G401 (cell line): ENCODE data around the gene RBM19. TPM values are rescaled to one million over a fixed set of nuclear protein-coding genes. Genes with fewer than 3 reads are reported as not detected.

Source experiments
- DNase-seq: peaks from one replicate; pipeline ENCODE4 v3.0.0-alpha.2; 2015; ENCODE audit warnings: low spot score
- in situ Hi-C: cut with HindIII; loops from 2 replicates; pipeline ENCODE4 v1.10.0; 2016; ENCODE audit warnings: low sequenced_read_pairs, mixed read lengths
- total RNA-seq: library from RNA; depleted of rRNA; stranded (reverse); fragments of >200 nt; shearing (Covaris generic); gene quantifications from 2 replicates; pipeline ENCODE4 v1.2.3, GENCODE V29; 2014

The RBM19 gene
- total RNA-seq, 1 experiment from 2014 or later: 53.9 TPM

GRCh38 chr12:113991224-113992044, 25.3 kb upstream of the RBM19 start:
- DNase-seq: no peak
- in situ Hi-C loops: no loop called here

DNA sequence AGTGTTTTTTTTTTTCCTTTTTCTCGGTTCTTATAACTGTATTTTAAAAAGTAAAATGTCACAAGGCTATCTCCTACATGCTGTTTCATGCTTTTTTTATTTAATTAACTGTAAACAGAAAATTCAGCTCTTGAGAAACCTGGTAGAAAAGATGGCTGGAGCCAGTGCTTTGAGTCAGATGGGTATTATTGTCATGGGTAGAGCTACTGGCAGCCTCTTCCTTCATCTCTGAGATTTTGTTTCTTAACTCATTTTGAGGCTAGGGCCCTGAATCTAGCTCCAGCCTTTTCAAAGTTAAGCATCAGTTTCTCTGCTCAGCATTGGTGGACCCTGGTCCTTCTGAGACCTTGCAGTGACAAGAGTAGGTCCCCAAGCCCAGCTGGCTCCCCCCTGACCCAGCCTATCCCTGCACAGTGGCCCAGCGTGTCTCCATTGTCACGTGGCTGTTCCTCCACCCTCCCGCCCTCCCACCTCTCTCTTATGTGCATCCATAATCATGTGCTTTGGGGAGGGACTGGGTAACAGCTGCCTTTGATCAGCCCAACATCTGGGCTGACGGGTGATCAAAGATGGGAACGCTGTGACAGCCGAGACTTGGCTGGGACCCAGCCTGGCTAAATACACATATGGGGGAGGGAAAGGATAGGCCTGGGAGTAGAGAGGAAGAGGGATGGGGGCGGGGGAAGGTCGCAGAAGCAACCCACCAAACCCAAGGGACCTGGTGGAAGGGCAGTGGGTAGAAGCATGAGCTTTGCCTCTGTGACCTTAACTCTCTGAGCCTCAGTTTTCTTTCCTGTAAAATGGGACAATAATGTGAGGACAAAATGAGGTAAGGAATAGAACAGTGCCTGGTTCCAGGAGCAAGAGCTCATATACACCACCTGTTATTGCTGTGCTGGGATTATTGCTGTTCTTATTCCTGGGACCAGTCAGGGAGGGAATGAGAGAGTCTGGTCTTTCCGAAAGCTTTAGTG, 24.4 kb upstream of the RBM19 start:
- DNase-seq: no peak
- in situ Hi-C loops: no loop called here

GRCh38 chr12:113988976-113989375, 22.9 kb upstream of the RBM19 start:
- no peak for DNase-seq
- in situ Hi-C loops: no loop called here

- in situ Hi-C loops: no loop called here
- DNase-seq: no peak
Observed at GRCh38 chr12:113988064-113988451, 21.9 kb upstream of the RBM19 start.

DNA sequence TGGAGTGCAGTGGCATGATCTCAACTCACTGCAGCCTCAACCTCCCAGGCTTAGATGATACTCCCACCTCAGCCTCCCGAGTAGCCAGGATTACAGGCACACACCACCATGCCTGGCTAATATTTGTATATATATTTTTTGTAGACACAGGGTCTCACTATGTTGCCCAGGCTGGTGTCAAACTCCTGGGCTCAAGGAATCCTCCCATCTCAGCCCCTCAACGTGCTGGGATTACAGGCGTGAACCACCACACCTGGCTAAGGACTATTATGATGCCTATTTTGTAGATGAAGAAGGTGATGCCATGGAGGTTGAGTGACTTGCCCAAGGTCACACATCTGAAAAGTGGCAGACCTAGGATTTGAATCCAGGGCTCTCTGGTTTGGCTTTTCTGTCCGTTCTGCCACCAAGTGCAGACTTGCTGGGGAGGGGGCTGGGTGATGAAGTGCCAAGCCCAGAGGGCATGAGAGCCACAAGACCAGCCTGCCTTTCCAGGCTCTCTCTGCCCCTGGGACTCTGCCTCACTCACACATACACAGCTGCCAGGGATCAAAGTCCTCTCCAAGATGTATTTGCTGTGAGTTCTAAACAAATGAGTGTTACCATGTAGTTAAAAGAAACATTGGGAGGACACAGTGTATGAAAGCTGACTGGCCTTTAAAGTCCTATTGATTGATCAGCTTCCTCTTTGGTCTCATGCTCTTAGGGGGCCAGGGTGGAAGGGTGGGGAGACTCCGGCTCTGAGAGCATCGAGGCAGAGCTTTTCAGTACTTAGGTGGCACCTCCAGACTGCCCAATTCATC, 21.3 kb upstream of the RBM19 start:
- in situ Hi-C loops: no loop called here
- no peak for DNase-seq

DNA sequence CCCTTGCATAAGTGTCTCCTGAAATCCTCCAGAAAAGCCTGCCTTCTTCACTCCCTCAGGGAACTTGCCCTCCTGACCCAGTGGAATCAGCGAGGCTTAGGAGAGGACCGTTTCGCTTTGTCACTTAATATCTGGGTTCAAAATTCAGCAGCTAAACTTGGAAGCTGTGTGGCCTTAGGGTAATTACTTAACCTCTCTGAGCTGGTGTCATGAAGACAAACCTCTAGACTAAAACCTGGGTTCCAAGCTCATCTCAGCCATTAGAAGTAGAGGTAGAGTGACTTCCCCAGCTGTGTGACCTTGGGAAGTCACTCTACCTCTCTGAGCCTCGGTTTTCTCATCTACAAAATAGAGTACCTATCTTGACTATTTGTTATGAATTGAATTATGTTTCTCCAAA, 18.3 kb upstream of the RBM19 start:
- no peak for DNase-seq
- in situ Hi-C loops: no loop called here

GRCh38 chr12:113983777-113984448, 17.8 kb upstream of the RBM19 start:
- no peak for DNase-seq
- in situ Hi-C loops: no loop called here

- in situ Hi-C loops: no loop called here
Observed at GRCh38 chr12:113983265-113983664, 17.1 kb upstream of the RBM19 start.

DNA sequence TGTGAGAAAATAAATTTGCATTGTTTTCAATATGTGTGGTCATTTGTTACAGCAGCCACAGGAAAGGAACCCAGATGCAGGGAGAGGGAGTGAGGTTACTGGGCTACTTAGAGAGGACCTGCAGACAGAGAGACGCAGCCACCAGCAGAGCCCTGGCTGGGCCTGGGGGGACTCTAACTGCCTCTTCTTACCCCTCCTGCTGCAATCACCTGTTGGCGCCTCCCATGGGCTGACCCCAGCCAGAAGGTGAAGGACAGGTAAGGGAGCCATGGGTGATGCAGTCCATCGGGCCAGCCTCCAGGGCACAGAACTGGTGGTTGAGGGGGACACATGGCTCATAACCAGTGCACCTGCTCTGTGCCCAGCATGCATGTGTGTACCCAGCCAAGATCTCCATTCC, 15.8 kb upstream of the RBM19 start:
- in situ Hi-C loops: no loop called here
- DNase-seq: no peak

More at GRCh38 chr12:113983265-113983664, 17.1 kb upstream of the RBM19 start:
- no peak for DNase-seq

DNA sequence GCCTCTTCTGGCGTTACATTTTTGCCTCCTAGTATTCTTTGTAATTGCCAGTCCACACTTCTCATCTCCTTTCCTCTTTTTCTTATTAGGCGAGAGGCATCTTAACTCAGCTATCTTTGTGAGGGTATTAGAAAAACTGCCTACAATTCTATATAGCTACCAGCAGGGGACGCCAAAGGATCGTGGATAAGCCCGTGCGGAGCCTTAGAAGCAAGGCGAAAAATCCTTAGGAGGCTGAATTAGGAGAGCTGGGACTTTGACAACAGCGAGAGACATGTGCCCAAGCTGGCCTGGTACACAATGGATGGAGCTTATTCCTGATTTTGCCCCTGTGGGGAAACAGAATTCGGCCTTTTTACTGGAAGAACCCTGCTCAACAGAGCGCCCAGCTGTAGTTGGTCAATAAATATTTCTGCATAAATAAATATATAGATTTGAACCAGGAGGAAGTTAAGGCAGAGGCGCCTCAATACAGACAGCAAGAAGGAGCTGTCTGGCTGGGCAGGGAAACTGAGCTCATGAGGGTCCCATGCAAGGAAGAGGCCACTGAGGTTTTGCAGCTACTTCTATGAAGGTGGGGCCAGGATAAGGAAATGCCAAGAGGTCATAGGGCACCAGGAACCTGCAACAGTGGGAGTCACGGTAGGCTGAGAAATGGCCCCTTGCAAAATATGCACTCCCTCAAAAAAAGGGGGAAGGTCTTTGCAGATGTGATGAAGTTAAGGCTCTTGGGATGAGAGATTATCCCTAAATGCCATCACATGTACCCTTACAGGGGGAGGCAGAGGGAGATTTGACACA, 14.6 kb upstream of the RBM19 start:
- in situ Hi-C loops: no loop called here
- peak; percentile 61 for DNase-seq

DNA sequence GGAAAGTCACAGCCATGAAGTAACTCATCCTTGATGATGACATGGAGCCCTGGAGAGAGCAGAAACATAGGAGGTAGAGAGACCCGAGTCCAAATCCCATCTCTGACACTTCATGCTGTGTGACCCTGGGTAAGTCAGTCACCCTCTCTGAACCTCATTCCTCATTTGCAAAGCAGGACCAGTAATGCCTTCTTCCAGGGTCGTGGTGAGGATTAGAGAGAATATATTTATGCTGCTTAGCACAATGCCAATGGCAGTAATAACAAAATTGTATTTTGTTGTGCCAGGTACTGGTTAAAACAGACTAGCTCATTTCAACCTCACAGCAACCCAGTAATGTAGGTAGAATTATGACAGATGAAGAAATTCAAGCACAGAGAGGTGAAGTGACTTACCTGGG, 13.9 kb upstream of the RBM19 start:
- DNase-seq: no peak
- in situ Hi-C loops: no loop called here

- no peak for DNase-seq
- in situ Hi-C loops: no loop called here
Observed at GRCh38 chr12:113978080-113978479, 12.0 kb upstream of the RBM19 start.

GRCh38 chr12:113974006-113974405, 7.9 kb upstream of the RBM19 start:
- in situ Hi-C loops: no loop called here
- no peak for DNase-seq

DNA sequence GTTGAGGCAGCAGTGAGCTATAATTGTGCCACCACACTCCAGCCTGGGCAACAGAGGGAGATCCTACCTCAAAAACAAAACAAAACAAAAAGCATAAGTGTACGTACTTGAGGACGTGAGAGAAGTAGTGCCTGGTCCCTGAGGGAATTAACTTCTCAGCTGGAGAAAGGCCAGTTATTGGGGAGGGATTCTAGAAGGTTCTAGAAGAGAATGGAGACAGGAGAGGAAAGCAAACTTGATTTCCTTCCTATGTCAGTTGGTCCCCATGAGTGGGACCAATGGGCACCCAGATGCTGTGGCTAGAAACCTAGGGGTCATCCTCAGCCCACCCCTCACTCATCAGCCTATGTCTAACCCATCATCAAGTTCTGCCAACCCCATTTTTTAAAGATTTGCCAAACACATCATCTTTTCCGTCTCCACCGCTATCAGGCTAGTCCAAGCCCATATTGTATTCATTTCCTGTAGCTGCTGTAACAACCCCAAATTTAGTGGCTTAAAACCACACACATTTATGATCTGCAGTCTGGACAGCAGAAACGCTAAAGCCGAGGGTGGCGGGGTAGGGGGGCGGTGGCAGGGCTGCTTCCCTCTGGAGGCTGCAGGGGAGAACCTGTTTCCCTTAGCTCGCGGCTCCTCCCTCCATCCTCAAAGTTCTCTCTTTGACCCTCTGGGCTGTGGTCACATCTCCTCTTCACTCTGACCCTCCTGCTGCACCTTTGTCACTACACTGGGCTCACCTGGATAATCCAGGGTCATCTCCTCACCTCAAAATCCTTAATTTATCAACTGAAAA, 7.2 kb upstream of the RBM19 start:
- no peak for DNase-seq
- in situ Hi-C loops: no loop called here

GRCh38 chr12:113971392-113971791, 5.3 kb upstream of the RBM19 start:
- in situ Hi-C loops: no loop called here
- no peak for DNase-seq

DNA sequence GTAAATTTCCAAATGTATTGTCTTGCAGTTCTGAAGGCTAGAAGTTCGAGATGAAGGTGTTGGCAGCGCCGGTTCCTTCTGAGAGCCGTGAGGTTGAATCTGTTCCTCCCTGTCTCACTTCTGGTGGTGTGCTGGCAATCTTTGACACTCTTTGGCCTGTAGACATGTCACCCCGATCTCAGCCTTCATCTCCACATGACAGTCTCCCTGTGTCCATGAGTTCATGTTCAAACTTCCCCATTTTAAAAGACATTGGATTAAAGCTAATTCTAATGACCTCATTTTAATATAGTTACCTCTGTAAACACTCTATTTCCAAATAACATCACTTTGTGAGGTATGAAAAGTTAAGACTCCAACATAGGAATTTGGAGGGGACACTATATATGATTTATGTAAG, 4.1 kb upstream of the RBM19 start:
- in situ Hi-C loops: no loop called here
- DNase-seq: no peak

DNA sequence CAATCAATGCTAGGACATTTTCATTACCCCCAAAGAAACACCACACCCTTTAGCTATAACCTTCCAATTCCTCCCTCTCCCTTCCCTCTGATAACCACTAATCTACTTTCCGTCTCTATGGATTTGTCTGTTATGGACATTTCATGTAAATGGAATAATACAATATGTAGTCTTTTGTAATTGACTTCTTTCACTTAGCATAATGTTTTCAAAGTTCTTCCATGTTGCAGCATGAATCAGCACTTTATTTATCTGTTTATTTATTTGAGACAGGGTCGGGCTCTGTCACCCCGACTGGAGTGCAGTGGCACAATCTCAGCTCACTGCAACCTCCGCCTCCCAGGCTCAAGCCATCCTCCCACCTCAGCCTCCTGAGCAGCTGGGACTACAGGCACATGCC, 1.2 kb upstream of the RBM19 start:
- DNase-seq: no peak
- in situ Hi-C loops: no loop called here
